ENCODE data around the gene ZFPL1. TPM values are rescaled to one million over a fixed set of nuclear protein-coding genes. Genes with fewer than 3 reads are reported as not detected.

The ZFPL1 gene
- total RNA-seq, 2 donors from 2014 or later = 35.7 to 46.6 TPM

DNA sequence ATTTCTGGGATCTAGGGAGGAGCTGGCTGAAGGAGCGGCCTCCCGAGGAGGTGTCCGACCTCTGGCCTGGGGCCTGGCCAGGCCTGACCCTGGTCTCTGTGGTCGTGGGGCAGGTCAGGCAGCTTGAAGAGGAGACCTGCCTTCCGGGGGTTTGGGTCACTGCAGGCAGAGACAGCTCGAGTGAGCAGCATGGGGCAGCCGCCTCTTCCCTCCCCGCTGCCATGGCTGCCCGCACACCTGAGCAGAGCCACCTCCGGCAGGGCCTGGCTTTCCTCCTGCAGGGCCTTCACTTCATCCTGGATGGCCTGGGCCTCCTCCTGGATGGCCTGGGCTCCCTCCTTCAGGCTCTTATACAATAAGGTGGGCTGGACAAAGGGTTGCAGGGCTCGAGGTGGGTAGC, 17.7 kb upstream of the ZFPL1 start:
- no peak for TF ChIP-seq CTCF (conservative IDR thresholded peaks at IDR 0.05)
- H3K4me3 ChIP-seq (ENCODE audit: low read length) = no peak overlapping the region
- WGBS, 2 experiments (ENCODE audit: insufficient coverage in 1 of 2, insufficient read length in 1 of 2) = 87 to 89% methylated on average over 3 to 11 of the region's 11 CpGs
- Mint-ChIP-seq H3K36me3 (ENCODE audit: low read depth) (no peaks in the 10 kb centered on the region), H3K4me1 (peaks cover 1% of the 10 kb centered on the region), H3K27me3 (ENCODE audit: insufficient read depth) (no peaks in the 10 kb centered on the region), H3K4me3 (no peak overlapping the region), H3K9me3 (no peaks in the 10 kb centered on the region), H3K27ac (no peak overlapping the region)
- no peaks in the 10 kb centered on the region for H3K9me3 ChIP-seq (ENCODE audit: control insufficient read depth, low read length)
- H3K9ac ChIP-seq (ENCODE audit: extremely low read depth, low read length, poor library complexity, severe bottlenecking) = no peak overlapping the region
- peaks cover 4% of the 10 kb centered on the region for H3K4me1 ChIP-seq (ENCODE audit: control insufficient read depth, insufficient read depth, low read length)
- H3K27me3 ChIP-seq (ENCODE audit: control insufficient read depth, insufficient read depth, low read length, poor library complexity, severe bottlenecking) = no peaks in the 10 kb centered on the region
- DNase-seq = no peak
- no peaks in the 10 kb centered on the region for H3K36me3 ChIP-seq (ENCODE audit: control insufficient read depth, insufficient read depth, low read length)
- no peak overlapping the region for H3K27ac ChIP-seq (ENCODE audit: low read depth, low read length)

DNA sequence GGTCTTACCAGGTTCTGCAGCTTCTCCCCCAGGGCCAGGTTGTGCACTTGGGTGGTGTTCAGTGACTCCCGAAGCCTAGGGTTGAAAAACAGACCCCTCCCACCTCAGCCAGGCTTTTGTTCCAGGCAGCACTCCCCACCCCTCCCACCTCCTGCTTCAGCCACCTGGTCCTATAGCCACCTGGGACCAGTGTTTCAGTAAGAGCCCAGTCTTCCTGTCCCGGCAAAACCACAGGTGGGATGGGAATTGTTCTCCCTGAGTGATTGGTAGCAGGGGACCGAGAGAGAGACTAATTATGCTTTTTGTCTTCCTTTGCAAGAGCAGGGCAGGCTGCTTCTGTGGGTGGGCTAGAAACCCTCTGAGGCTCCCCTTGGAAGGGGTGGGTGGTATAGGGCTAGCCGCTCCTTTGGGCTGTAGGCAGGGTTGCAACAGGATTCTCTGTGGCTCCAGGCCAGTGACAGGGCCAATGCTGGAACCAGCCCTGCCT, 17.2 kb upstream of the ZFPL1 start:
- H3K9me3 ChIP-seq (ENCODE audit: control insufficient read depth, low read length) = no peaks in the 10 kb centered on the region
- Mint-ChIP-seq H3K36me3 (ENCODE audit: low read depth) (no peaks in the 10 kb centered on the region), H3K9me3 (no peaks in the 10 kb centered on the region), H3K27me3 (ENCODE audit: insufficient read depth) (no peaks in the 10 kb centered on the region), H3K27ac (no peak overlapping the region), H3K4me3 (no peak overlapping the region), H3K4me1 (peaks cover 1% of the 10 kb centered on the region)
- peak; percentile 64 for DNase-seq
- WGBS, 2 experiments (ENCODE audit: insufficient coverage in 1 of 2, insufficient read length in 1 of 2) = 76% methylated on average over 4 of the region's 4 CpGs; no CpG with 5 or more reads in 1 of the 2 experiments
- no peak overlapping the region for H3K27ac ChIP-seq (ENCODE audit: low read depth, low read length)
- H3K36me3 ChIP-seq (ENCODE audit: control insufficient read depth, insufficient read depth, low read length) = no peaks in the 10 kb centered on the region
- H3K9ac ChIP-seq (ENCODE audit: extremely low read depth, low read length, poor library complexity, severe bottlenecking) = no peak overlapping the region
- TF ChIP-seq CTCF (conservative IDR thresholded peaks at IDR 0.05) = no peak
- peaks cover 4% of the 10 kb centered on the region for H3K4me1 ChIP-seq (ENCODE audit: control insufficient read depth, insufficient read depth, low read length)
- H3K4me3 ChIP-seq (ENCODE audit: low read length) = no peak overlapping the region
- no peaks in the 10 kb centered on the region for H3K27me3 ChIP-seq (ENCODE audit: control insufficient read depth, insufficient read depth, low read length, poor library complexity, severe bottlenecking)

DNA sequence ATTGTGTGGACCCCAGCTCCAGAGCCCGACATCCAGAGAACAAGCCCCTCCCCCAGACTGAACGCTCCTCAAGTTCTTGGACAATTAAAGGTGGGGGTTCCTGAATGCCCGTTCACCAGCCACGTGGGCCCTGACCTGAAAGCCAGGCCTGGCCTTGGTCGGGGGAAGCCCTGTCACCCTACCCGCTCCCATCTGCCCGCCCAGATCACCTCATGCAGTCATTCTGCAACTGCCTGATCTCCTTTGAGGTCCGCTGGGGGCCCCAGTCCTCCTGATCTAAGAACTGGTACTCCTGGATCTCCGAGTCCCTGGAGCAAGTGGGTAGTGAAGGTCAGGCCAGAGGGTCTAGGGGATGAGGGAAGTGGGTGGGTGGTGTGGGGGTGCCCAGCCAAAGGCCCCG, 16.6 kb upstream of the ZFPL1 start:
- H3K36me3 Mint-ChIP-seq (ENCODE audit: low read depth) = no peaks in the 10 kb centered on the region
- no peak for TF ChIP-seq CTCF (conservative IDR thresholded peaks at IDR 0.05)
- H3K27ac Mint-ChIP-seq = no peak overlapping the region
- H3K27ac ChIP-seq (ENCODE audit: low read depth, low read length) = no peak overlapping the region
- no peak overlapping the region for H3K9ac ChIP-seq (ENCODE audit: extremely low read depth, low read length, poor library complexity, severe bottlenecking)
- H3K9me3 ChIP-seq (ENCODE audit: control insufficient read depth, low read length) = no peaks in the 10 kb centered on the region
- H3K4me1 ChIP-seq (ENCODE audit: control insufficient read depth, insufficient read depth, low read length) = peaks cover 4% of the 10 kb centered on the region
- peaks cover 1% of the 10 kb centered on the region for H3K4me1 Mint-ChIP-seq
- no peaks in the 10 kb centered on the region for H3K9me3 Mint-ChIP-seq
- H3K4me3 ChIP-seq (ENCODE audit: low read length) = no peak overlapping the region
- no peaks in the 10 kb centered on the region for H3K27me3 Mint-ChIP-seq (ENCODE audit: insufficient read depth)
- 80 to 88% methylated on average over 1 to 10 of the region's 10 CpGs for WGBS, 2 experiments (ENCODE audit: insufficient coverage in 1 of 2, insufficient read length in 1 of 2)
- no peak overlapping the region for H3K4me3 Mint-ChIP-seq
- no peaks in the 10 kb centered on the region for H3K36me3 ChIP-seq (ENCODE audit: control insufficient read depth, insufficient read depth, low read length)
- DNase-seq = no peak
- no peaks in the 10 kb centered on the region for H3K27me3 ChIP-seq (ENCODE audit: control insufficient read depth, insufficient read depth, low read length, poor library complexity, severe bottlenecking)
